BLaER1 treated with 17β-estradiol and CSF1 and Interleukin-3, amounts not matched to agents 10 nM and 100 nM (cell line): Measurements from ENCODE around the gene DIP2C.
"Not testable (repeated sequence)": the region's sequence is repeated elsewhere in the genome, so short reads cannot be mapped to it uniquely, and the experiment has no call there.

ENCODE experiments used
- H3K27ac ChIP-seq, 11 experiments: shearing (Covaris generic); formaldehyde crosslinking; 2 replicates each; pipeline ENCODE4 v1.8.1; 2022
- H3K27me3 ChIP-seq, 11 experiments: shearing (Covaris generic); formaldehyde crosslinking; 2 replicates each; pipeline ENCODE4 v1.8.1; 2022
- H3K36me3 ChIP-seq, 11 experiments: shearing (Covaris generic); formaldehyde crosslinking; 2 replicates each; pipeline ENCODE4 v1.8.1; 2022
- H3K4me1 ChIP-seq, 10 experiments: shearing (Covaris generic); formaldehyde crosslinking; 2 replicates each; pipeline ENCODE4 v1.8.1; 2022
- H3K4me2 ChIP-seq, 11 experiments: shearing (Covaris generic); formaldehyde crosslinking; 2 replicates each; pipeline ENCODE4 v1.8.1; 2022
- H3K4me3 ChIP-seq, 10 experiments: shearing (Covaris generic); formaldehyde crosslinking; 2 replicates each; pipeline ENCODE4 v1.8.1; 2022
- H3K9ac ChIP-seq, 11 experiments: shearing (Covaris generic); formaldehyde crosslinking; 2 replicates each; pipeline ENCODE4 v1.8.1; 2022
- H3K9me3 ChIP-seq, 11 experiments: shearing (Covaris generic); formaldehyde crosslinking; replicated peaks in 1 of 11; 2 replicates each; pipeline ENCODE4 v1.8.1; 2022
- H4K20me1 ChIP-seq, 11 experiments: shearing (Covaris generic); formaldehyde crosslinking; 2 replicates each; pipeline ENCODE4 v1.8.1; 2022
- Cebpa-rat ChIP-seq, 11 experiments: shearing (Covaris generic); IDR thresholded peaks; 2 replicates each; pipeline ENCODE4 v1.8.1; 2022

The DIP2C gene

GRCh38 chr10:371515-371914 is 318.0 kb downstream of the DIP2C start:
- Histone ChIP-seq H3K4me1 (peaks cover 0 to 16% (median 5%) of the 10 kb centered on the region in 10 experiments; a peak in 15 of 20 replicates), H3K4me2 (peak overlapping the region in 3 of 11 experiments; percentile 12 to 40 (median 20); a peak in 3 of 22 replicates), H4K20me1 (peaks cover 0 to 15% (median 0%) of the 10 kb centered on the region in 11 experiments; a peak in 1 of 22 replicates), H3K36me3 (peaks cover 0 to 52% (median 30%) of the 10 kb centered on the region in 11 experiments; a peak in 13 of 22 replicates), H3K27ac (no peak overlapping the region), H3K9me3 (no peaks in the 10 kb centered on the region), H3K9ac (peak overlapping the region in 1 of 11 experiments; percentile 33; a peak in 1 of 22 replicates), H3K4me3 (no peak overlapping the region), H3K27me3 (no peaks in the 10 kb centered on the region)
- TF ChIP-seq Cebpa-rat (IDR thresholded peaks at IDR 0.05), result no peak

GRCh38 chr10:370449-370825 is 319.0 kb downstream of the DIP2C start:
- no peaks in the 10 kb centered on the region for H3K9me3 ChIP-seq
- H3K4me2 ChIP-seq, result no peak overlapping the region
- H3K4me3 ChIP-seq, result no peak overlapping the region
- peaks cover 0 to 27% (median 16%) of the 10 kb centered on the region in 10 experiments; a peak in 17 of 20 replicates for H3K4me1 ChIP-seq
- peaks cover 0 to 44% (median 23%) of the 10 kb centered on the region in 11 experiments; a peak in 13 of 22 replicates for H3K36me3 ChIP-seq
- H3K27me3 ChIP-seq, result no peaks in the 10 kb centered on the region
- H3K27ac ChIP-seq, result no peak overlapping the region
- no peak for TF ChIP-seq Cebpa-rat (IDR thresholded peaks at IDR 0.05)
- no peak overlapping the region for H3K9ac ChIP-seq
- peaks cover 0 to 15% (median 0%) of the 10 kb centered on the region in 11 experiments; a peak in 1 of 22 replicates for H4K20me1 ChIP-seq

GRCh38 chr10:369684-370448 is 319.6 kb downstream of the DIP2C start:
- peaks cover 0 to 38% (median 18%) of the 10 kb centered on the region in 11 experiments; a peak in 12 of 22 replicates for H3K36me3 ChIP-seq
- H3K4me3 ChIP-seq, result no peak overlapping the region
- H3K27ac ChIP-seq, result no peak overlapping the region
- no peak for TF ChIP-seq Cebpa-rat (IDR thresholded peaks at IDR 0.05)
- no peak overlapping the region for H3K9ac ChIP-seq
- no peak overlapping the region for H3K4me2 ChIP-seq
- no peaks in the 10 kb centered on the region for H3K9me3 ChIP-seq
- H4K20me1 ChIP-seq, result peaks cover 0 to 15% (median 0%) of the 10 kb centered on the region in 11 experiments; a peak in 1 of 22 replicates
- no peaks in the 10 kb centered on the region for H3K27me3 ChIP-seq
- H3K4me1 ChIP-seq, result peaks cover 0 to 33% (median 21%) of the 10 kb centered on the region in 10 experiments; a peak in 17 of 20 replicates

GRCh38 chr10:369221-369683 is 320.2 kb downstream of the DIP2C start:
- TF ChIP-seq Cebpa-rat (IDR thresholded peaks at IDR 0.05), result no peak
- Histone ChIP-seq H3K4me2 (no peak overlapping the region), H3K4me3 (no peak overlapping the region), H4K20me1 (peaks cover 0 to 15% (median 0%) of the 10 kb centered on the region in 11 experiments; a peak in 1 of 22 replicates), H3K27ac (no peak overlapping the region), H3K36me3 (peaks cover 0 to 32% (median 14%) of the 10 kb centered on the region in 11 experiments; a peak in 11 of 22 replicates), H3K27me3 (no peaks in the 10 kb centered on the region), H3K9ac (no peak overlapping the region), H3K4me1 (peaks cover 3 to 39% (median 26%) of the 10 kb centered on the region in 10 experiments; a peak in 19 of 20 replicates), H3K9me3 (no peaks in the 10 kb centered on the region)

- H3K4me3 ChIP-seq, result no peak overlapping the region
- no peaks in the 10 kb centered on the region for H3K9me3 ChIP-seq
- H3K27ac ChIP-seq, result no peak overlapping the region
- H3K9ac ChIP-seq, result no peak overlapping the region
- H3K36me3 ChIP-seq, result peaks cover 0 to 31% (median 14%) of the 10 kb centered on the region in 11 experiments; a peak in 11 of 22 replicates
- H3K27me3 ChIP-seq, result no peaks in the 10 kb centered on the region
- peaks cover 0 to 15% (median 0%) of the 10 kb centered on the region in 11 experiments; a peak in 1 of 22 replicates for H4K20me1 ChIP-seq
- TF ChIP-seq Cebpa-rat (IDR thresholded peaks at IDR 0.05), result no peak
- peaks cover 9 to 45% (median 32%) of the 10 kb centered on the region in 10 experiments; a peak in 19 of 20 replicates for H3K4me1 ChIP-seq
- no peak overlapping the region for H3K4me2 ChIP-seq
Measured at GRCh38 chr10:368579-369220, 320.8 kb downstream of the DIP2C start.

- not testable (repeated sequence) for H3K4me2 ChIP-seq, H3K9ac ChIP-seq, H3K27ac ChIP-seq, H3K4me3 ChIP-seq, H3K27me3 ChIP-seq, H3K9me3 ChIP-seq
- Histone ChIP-seq H3K36me3 (peaks cover 0 to 37% (median 18%) of the 10 kb centered on the region in 11 experiments; a peak in 11 of 22 replicates), H3K4me1 (peaks cover 14 to 49% (median 38%) of the 10 kb centered on the region in 10 experiments), H4K20me1 (peaks cover 0 to 15% (median 0%) of the 10 kb centered on the region in 11 experiments; a peak in 1 of 22 replicates)
Measured at GRCh38 chr10:368107-368506, 321.4 kb downstream of the DIP2C start.

GRCh38 chr10:367636-368035 is 321.8 kb downstream of the DIP2C start:
- Histone ChIP-seq H3K4me2 (no peak overlapping the region), H3K27me3 (no peaks in the 10 kb centered on the region), H3K4me3 (no peak overlapping the region), H4K20me1 (peaks cover 0 to 11% (median 0%) of the 10 kb centered on the region in 11 experiments; a peak in 1 of 22 replicates), H3K4me1 (peaks cover 19 to 50% (median 39%) of the 10 kb centered on the region in 10 experiments), H3K27ac (no peak overlapping the region), H3K9ac (no peak overlapping the region), H3K36me3 (peaks cover 0 to 41% (median 21%) of the 10 kb centered on the region in 11 experiments; a peak in 11 of 22 replicates), H3K9me3 (no peaks in the 10 kb centered on the region)
- TF ChIP-seq Cebpa-rat (IDR thresholded peaks at IDR 0.05), result no peak

- Histone ChIP-seq H3K36me3 (peaks cover 0 to 54% (median 34%) of the 10 kb centered on the region in 11 experiments; a peak in 13 of 22 replicates), H3K9ac (no peak overlapping the region), H3K9me3 (no peaks in the 10 kb centered on the region), H3K27me3 (no peaks in the 10 kb centered on the region), H3K4me1 (peaks cover 20 to 42% (median 37%) of the 10 kb centered on the region in 10 experiments), H3K4me3 (no peak overlapping the region), H3K27ac (no peak overlapping the region), H4K20me1 (0 out of 22 replicates have a peak, but pooled peaks cover 0 to 4% (median 0%) of the 10 kb centered on the region in 11 experiments), H3K4me2 (peak overlapping the region in 10 of 11 experiments; percentile 40 to 88 (median 73); a peak in 18 of 22 replicates)
- no peak for TF ChIP-seq Cebpa-rat (IDR thresholded peaks at IDR 0.05)
Measured at GRCh38 chr10:366186-366585, 323.3 kb downstream of the DIP2C start.
